Measurements from ENCODE around the gene TRPM5. TPM values are rescaled to one million over a fixed set of nuclear protein-coding genes. Genes with fewer than 3 reads are reported as not detected.

TRPM5 gene
- total RNA-seq, 4 donors from 2014 or later, result not detected

DNA sequence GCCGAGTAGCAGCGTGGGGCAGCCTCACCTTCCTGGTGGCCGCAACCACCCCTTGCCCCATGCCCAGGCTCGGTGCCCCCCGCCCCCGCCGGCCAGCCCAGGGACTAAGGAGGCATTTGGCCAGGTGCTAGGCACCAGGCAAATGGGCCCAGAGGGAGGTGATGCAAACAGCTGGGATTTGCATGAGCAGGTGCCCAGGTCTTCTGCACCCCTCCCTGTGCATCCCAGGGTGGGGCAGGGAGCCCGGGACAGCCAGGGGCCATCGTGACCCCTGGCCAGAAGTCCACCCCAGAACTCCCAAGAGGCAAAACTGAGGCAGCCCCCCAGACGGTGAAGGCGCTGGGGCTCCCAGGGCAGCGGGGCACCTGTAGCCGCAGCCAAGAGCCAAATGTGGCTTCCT, 18.1 kb downstream of the TRPM5 start:
- no peak overlapping the region for H3K4me3 ChIP-seq (ENCODE audit: low read depth, poor library complexity, severe bottlenecking)
- DNase-seq (ENCODE audit: low spot score in 2 of 2), result no peak
- WGBS, 2 donors, result 100% methylated on average over 1 of the region's 13 CpGs; no CpG with 5 or more reads in 1 of the 2 donors
- no peak for TF ChIP-seq POLR2A (IDR thresholded peaks at IDR 0.05)
- TF ChIP-seq, protein P1, sequence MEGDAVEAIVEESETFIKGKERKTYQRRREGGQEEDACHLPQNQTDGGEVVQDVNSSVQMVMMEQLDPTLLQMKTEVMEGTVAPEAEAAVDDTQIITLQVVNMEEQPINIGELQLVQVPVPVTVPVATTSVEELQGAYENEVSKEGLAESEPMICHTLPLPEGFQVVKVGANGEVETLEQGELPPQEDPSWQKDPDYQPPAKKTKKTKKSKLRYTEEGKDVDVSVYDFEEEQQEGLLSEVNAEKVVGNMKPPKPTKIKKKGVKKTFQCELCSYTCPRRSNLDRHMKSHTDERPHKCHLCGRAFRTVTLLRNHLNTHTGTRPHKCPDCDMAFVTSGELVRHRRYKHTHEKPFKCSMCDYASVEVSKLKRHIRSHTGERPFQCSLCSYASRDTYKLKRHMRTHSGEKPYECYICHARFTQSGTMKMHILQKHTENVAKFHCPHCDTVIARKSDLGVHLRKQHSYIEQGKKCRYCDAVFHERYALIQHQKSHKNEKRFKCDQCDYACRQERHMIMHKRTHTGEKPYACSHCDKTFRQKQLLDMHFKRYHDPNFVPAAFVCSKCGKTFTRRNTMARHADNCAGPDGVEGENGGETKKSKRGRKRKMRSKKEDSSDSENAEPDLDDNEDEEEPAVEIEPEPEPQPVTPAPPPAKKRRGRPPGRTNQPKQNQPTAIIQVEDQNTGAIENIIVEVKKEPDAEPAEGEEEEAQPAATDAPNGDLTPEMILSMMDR (IDR thresholded peaks at IDR 0.05), result no peak
- intact Hi-C loops (cut with DNase I; ENCODE audit: low total_unique reads), result no loop called here

DNA sequence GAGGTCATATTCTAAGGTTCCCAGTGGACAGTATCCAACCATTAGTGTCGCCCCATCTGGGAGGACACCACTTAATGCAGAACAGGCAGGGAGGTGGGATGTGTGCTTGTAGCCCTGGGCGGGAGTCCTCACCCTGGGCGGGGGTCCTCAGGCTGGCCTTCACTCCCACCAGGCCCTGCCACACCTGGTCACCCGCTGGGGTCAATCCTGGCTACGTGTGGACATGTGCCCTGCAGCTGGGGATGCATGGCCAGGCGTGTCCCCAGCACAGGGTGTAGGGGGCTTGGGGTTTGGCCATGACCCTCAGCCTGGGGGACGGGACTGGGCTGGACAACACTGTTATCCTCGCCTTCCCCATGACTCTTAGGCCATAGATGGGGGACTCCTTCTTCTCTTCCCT, 18.8 kb downstream of the TRPM5 start:
- no peak for TF ChIP-seq POLR2A (IDR thresholded peaks at IDR 0.05)
- TF ChIP-seq, protein P1 (IDR thresholded peaks at IDR 0.05), result no peak
- H3K4me3 ChIP-seq (ENCODE audit: low read depth, poor library complexity, severe bottlenecking), result no peak overlapping the region
- 81 to 87% methylated on average over 8 of the region's 8 CpGs for WGBS, 2 donors
- intact Hi-C loops (cut with DNase I; ENCODE audit: low total_unique reads), result no loop called here
- no peak for DNase-seq (ENCODE audit: low spot score in 2 of 2)

DNA sequence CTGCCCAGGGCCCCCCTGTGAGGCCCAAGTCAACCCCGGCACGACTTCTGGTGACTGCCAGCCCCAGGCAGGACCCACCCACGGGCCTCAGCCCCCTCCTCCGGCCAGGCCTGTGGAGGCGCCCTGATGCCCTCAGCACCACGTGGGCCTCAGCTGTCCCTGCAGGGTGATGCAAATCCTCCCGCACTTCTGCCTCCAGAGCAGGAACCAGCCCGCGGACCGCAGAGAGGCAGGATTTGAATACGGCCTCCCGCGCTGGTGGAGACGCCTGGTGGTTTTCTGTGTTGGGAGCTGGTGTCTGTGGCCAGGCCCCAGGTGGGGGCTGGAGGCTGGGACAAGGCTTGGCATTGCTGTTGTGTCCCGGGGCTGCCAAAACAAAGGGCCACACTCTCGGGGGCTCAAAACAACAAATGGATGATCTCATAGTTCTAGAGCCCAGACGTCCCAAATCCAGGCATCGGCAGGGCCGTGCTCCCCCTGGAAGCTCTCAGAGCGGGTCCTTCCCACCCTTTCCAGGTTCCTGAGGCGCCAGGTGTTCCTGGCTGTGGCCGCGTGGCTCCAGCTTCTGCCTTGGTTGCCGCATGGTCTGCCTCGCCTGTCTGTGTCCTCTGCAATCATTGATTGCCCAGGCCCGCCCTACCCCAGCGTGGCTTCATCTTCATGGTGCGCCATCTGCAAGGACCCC, 19.4 kb downstream of the TRPM5 start:
- no peak overlapping the region for H3K4me3 ChIP-seq (ENCODE audit: low read depth, poor library complexity, severe bottlenecking)
- TF ChIP-seq, protein P1 (IDR thresholded peaks at IDR 0.05), result no peak
- TF ChIP-seq POLR2A (IDR thresholded peaks at IDR 0.05), result no peak
- 85 to 87% methylated on average over 17 to 28 of the region's 28 CpGs for WGBS, 2 donors
- intact Hi-C loops (cut with DNase I; ENCODE audit: low total_unique reads), result no loop called here
- DNase-seq (ENCODE audit: low spot score in 2 of 2), result no peak

DNA sequence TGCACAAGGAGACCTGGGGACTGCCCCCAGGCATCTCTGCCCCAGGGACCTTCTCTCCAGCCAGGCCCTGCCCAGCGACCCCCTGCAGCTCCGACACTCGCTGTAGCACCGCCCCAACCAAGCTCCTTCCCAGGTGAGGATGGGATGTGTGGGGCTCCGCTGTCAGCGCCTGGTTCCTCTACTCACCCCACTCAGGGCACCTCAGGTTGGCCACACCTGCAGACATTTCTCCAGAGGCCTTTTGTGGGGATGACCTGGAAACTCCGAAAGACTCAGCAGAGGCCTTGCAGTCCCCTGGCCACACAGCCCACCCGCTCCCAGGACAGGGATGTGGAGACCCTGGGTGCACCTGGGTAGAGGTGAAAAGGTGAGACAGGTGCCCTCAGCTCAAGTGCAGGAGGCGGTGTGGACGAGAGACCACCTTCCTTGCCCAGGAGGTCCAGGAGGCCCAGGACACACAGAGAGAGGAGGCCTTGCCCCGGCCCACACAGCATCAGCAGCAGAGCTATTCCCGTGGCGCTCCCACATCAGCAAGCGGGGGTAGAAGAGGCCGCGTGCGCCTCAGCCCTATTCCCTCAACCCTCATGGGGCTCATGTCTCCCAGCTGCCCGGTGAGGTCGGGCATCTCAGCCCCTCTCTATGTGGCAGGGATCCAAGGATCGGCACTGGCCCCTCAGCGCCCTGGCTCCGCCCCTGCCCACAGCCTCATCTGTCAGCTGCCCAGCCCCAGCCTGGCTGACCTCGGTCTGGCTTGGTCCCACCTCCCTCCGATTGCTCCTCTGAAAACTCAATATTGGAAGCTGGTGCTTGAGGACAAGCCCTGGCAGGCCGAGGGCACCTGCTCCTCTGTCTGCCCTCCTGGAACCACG, 20.9 kb downstream of the TRPM5 start:
- no peak overlapping the region for H3K4me3 ChIP-seq (ENCODE audit: low read depth, poor library complexity, severe bottlenecking)
- TF ChIP-seq POLR2A (IDR thresholded peaks at IDR 0.05), result no peak
- TF ChIP-seq, protein P1 (IDR thresholded peaks at IDR 0.05), result no peak
- intact Hi-C loops (cut with DNase I; ENCODE audit: low total_unique reads), result no loop called here
- no peak for DNase-seq (ENCODE audit: low spot score in 2 of 2)
- WGBS, 2 donors, result 76% methylated on average over 14 to 26 of the region's 26 CpGs

DNA sequence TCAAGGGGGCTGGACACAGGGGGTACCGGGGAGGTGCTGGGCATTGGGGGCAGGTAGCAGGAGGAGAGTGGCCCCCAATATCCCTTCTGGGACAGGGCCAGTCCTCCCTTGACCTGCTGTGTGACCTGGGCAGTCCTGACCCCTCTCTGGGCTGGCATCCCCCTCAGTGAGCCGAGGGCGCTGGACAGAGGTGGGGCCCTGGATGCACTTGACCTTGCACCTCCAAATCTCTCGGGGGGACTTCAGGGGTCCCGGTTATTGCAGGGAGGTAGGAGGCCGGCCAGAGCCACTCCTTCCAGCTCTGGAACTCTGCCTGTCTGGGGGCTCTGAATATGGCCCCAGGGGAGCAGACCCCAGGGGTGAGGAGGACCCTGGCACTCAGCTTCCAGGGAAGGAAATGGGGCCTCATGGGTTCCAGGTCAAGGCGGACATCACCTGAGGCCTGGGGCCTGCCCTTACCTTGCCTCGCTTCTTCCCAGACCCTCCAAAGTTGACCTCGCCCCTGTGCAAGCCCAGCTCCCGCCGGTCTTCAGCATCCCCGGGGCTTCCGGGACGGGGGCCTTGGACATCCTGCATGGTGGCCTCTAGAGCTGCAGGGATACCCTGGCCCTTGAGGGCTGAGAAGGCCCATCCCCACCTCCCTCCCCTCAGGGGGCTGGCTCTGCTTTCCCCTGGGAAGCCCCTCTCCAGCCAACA, 21.7 kb downstream of the TRPM5 start:
- 83 to 88% methylated on average over 11 to 13 of the region's 14 CpGs for WGBS, 2 donors
- intact Hi-C loops (cut with DNase I; ENCODE audit: low total_unique reads), result no loop called here
- TF ChIP-seq, protein P1 (IDR thresholded peaks at IDR 0.05), result no peak
- no peak for TF ChIP-seq POLR2A (IDR thresholded peaks at IDR 0.05)
- no peak overlapping the region for H3K4me3 ChIP-seq (ENCODE audit: low read depth, poor library complexity, severe bottlenecking)
- DNase-seq (ENCODE audit: low spot score in 2 of 2), result no peak
